Endothelial cell of umbilical vein (primary cell): ENCODE data around the gene AGXT.

Source experiments
- CTCF ChIP-seq, 2 donors: IDR thresholded peaks; 1 replicate in 1 of 2; 2 replicates in 1 of 2; pipeline ENCODE4 v1.5.1; 2011; ENCODE audit warnings: low read length in 2 of 2, mild to moderate bottlenecking in 2 of 2, moderate library complexity in 2 of 2, control low read depth in 1 of 2, inconsistent platforms in 1 of 2, low read depth in 1 of 2; ENCODE audit not compliant: insufficient read depth in 1 of 2; ENCODE audit errors: extremely low read depth in 1 of 2
- POLR2A ChIP-seq: IDR thresholded peaks from 2 replicates; pipeline ENCODE4 v1.6.1; 2012; ENCODE audit warnings: low read depth, mild to moderate bottlenecking, control low read depth, low read length

GRCh38 chr2:240861547-240861946 lies 7.1 kb upstream of the AGXT start:
- TF ChIP-seq CTCF (IDR thresholded peaks at IDR 0.05; ENCODE audit: extremely low read depth in 1 of 2, insufficient read depth in 1 of 2, low read depth in 1 of 2, low read length in 2 of 2) (no peak), POLR2A (no peak)
